Naive thymus-derived CD8-positive, alpha-beta T cell (primary cell): Measurements from ENCODE around the gene CALM3. TPM values are rescaled to one million over a fixed set of nuclear protein-coding genes. Genes with fewer than 3 reads are reported as not detected.
"Not testable (repeated sequence)": the region's sequence is repeated elsewhere in the genome, so short reads cannot be mapped to it uniquely, and the experiment has no call there.

Source experiments
- ATAC-seq, 2 donors: fragments of 150-1000 bp; cut with Tn5 transposase in 1 of 2; sonication (Bioruptor Pico), chemical (Tn5 transposase) in 1 of 2; 1 replicate in 1 of 2; 2 replicates in 1 of 2; pipeline ENCODE4 v1.10.0; 2021; ENCODE audit warnings: mild to moderate bottlenecking in 2 of 2, moderate library complexity in 2 of 2
- POLR2A ChIA-PET: fragments of 350-600 bp; sonication (Branson Sonifier 250); formaldehyde crosslinking; loops from one replicate; lab custom pipeline; 2021; ENCODE audit warnings: antibody characterized with exemption; lab: Charles Lee
- DNase-seq, 10 donors: peaks; one replicate each; pipeline versions ENCODE4 v3.0.0 to v3.0.0-alpha.2; 2020 to 2022
- H3K27ac Mint-ChIP-seq, 10 donors: one replicate each; pipeline ENCODE4 v1.8.0; 2020 to 2022; ENCODE audit warnings: mild to moderate bottlenecking in 10 of 10, mixed read lengths in 10 of 10, moderate library complexity in 4 of 10, inconsistent platforms in 1 of 10
- H3K27me3 Mint-ChIP-seq, 5 donors: one replicate each; pipeline ENCODE4 v1.8.0; 2021 to 2022; ENCODE audit warnings: mixed read lengths in 5 of 5
- H3K36me3 Mint-ChIP-seq, 3 donors: one replicate each; pipeline ENCODE4 v1.8.0; 2020 to 2022; ENCODE audit warnings: mixed read lengths in 3 of 3, mild to moderate bottlenecking in 2 of 3, inconsistent platforms in 1 of 3
- H3K4me1 Mint-ChIP-seq, 4 donors: one replicate each; pipeline ENCODE4 v1.8.0; 2021 to 2022; ENCODE audit warnings: mixed read lengths in 4 of 4
- H3K4me3 Mint-ChIP-seq, 10 donors: one replicate each; pipeline ENCODE4 v1.8.0; 2020 to 2022; ENCODE audit warnings: mild to moderate bottlenecking in 10 of 10, mixed read lengths in 10 of 10, moderate library complexity in 6 of 10, inconsistent platforms in 1 of 10
- H3K9me3 Mint-ChIP-seq, 9 donors: one replicate each; pipeline ENCODE4 v1.8.0; 2020 to 2022; ENCODE audit warnings: mixed read lengths in 9 of 9, mild to moderate bottlenecking in 3 of 9, inconsistent platforms in 1 of 9, moderate library complexity in 1 of 9
- polyA plus RNA-seq, 3 donors: library from polyadenylated mRNA; unstranded; fragments of 300-500 nt; fragmentation: Illumina TruSeq; gene quantifications; one replicate each; pipeline ENCODE4 v1.2.3, GENCODE V29; 2021
- total RNA-seq, 8 experiments: library from RNA in 2 of 8; stranded (reverse) in 2 of 8; gene quantifications; one replicate each; pipeline ENCODE4 v1.2.3 and lab custom pipeline; 2021 to 2026

CALM3 gene
- total and polyA plus RNA-seq, 5 experiments from 2014 or later = 185 to 221 (median 190) TPM

GRCh38 chr19:46618670-46619231 lies 17.6 kb downstream of the CALM3 start:
- Mint-ChIP-seq H3K4me1 (peaks cover 25 to 85% (median 66%) of the 10 kb centered on the region in 4 donors), H3K27me3 (no peaks in the 10 kb centered on the region), H3K27ac (peak overlapping the region; percentile 50 to 98 (median 90)), H3K9me3 (no peaks in the 10 kb centered on the region), H3K36me3 (no peaks in the 10 kb centered on the region), H3K4me3 (peak overlapping the region; percentile 8 to 81 (median 60))
- POLR2A ChIA-PET = interaction anchor here (0.9 to 4.2 kb wide), 4 partner anchors 12 to 17 kb away, joined by 4 to 25 read pairs (median 18); partner anchors contain the start of genes CALM3 and GNG8
- DNase-seq = peak in 1 of 10 donors; percentile 37
- ATAC-seq = peak; percentile 36 to 52

- Mint-ChIP-seq H3K4me1 (peaks cover 29 to 82% (median 69%) of the 10 kb centered on the region in 4 donors), H3K27ac (peak overlapping the region in 9 of 10 donors; percentile 85 to 95 (median 89)), H3K27me3 (peaks cover 0 to 2% (median 0%) of the 10 kb centered on the region in 5 donors), H3K4me3 (peak overlapping the region; percentile 31 to 82 (median 71)), H3K9me3 (no peaks in the 10 kb centered on the region), H3K36me3 (no peaks in the 10 kb centered on the region)
- no peak for ATAC-seq
- POLR2A ChIA-PET = interaction anchor here (0.5 to 4.2 kb wide), 8 partner anchors 9 to 231 kb away, joined by 3 to 25 read pairs (median 8); partner anchors contain the start of genes CALM3, DACT3 and GNG8
- DNase-seq = no peak
Observed at GRCh38 chr19:46620267-46620666, 19.1 kb downstream of the CALM3 start.

GRCh38 chr19:46620716-46621115 lies 19.6 kb downstream of the CALM3 start:
- DNase-seq (no peak), ATAC-seq (no peak)
- peak overlapping the region in 5 of 10 donors; percentile 17 to 76 (median 31) for H3K4me3 Mint-ChIP-seq
- H3K27me3 Mint-ChIP-seq = peaks cover 0 to 2% (median 0%) of the 10 kb centered on the region in 5 donors
- no peaks in the 10 kb centered on the region for H3K9me3 Mint-ChIP-seq
- peak overlapping the region in 9 of 10 donors; percentile 4 to 91 (median 87) for H3K27ac Mint-ChIP-seq
- no peaks in the 10 kb centered on the region for H3K36me3 Mint-ChIP-seq
- H3K4me1 Mint-ChIP-seq = peaks cover 29 to 84% (median 70%) of the 10 kb centered on the region in 4 donors
- POLR2A ChIA-PET = interaction anchor here (2.0 to 4.2 kb wide), 5 partner anchors 9 to 41 kb away, joined by 7 to 25 read pairs (median 10); partner anchors contain the start of genes CALM3, DACT3 and GNG8

GRCh38 chr19:46621191-46622117 lies 20.3 kb downstream of the CALM3 start:
- no peaks in the 10 kb centered on the region for H3K36me3 Mint-ChIP-seq
- POLR2A ChIA-PET = interaction anchor here (2.0 to 4.2 kb wide), 4 partner anchors 9 to 40 kb away, joined by 7 to 25 read pairs (median 10); partner anchors contain the start of genes DACT3 and GNG8

GRCh38 chr19:46622118-46622446 lies 21.0 kb downstream of the CALM3 start:
- DNase-seq = no peak

More at GRCh38 chr19:46621191-46622117, 20.3 kb downstream of the CALM3 start:
- peak overlapping the region; percentile 29 to 90 (median 86) for H3K27ac Mint-ChIP-seq
- peaks cover 0 to 2% (median 0%) of the 10 kb centered on the region in 5 donors for H3K27me3 Mint-ChIP-seq
- H3K4me3 Mint-ChIP-seq = peak overlapping the region; percentile 5 to 68 (median 48)
- H3K4me1 Mint-ChIP-seq = peaks cover 29 to 83% (median 66%) of the 10 kb centered on the region in 4 donors
- no peak for DNase-seq
- no peak for ATAC-seq
- H3K9me3 Mint-ChIP-seq = no peaks in the 10 kb centered on the region

GRCh38 chr19:46623915-46624502 lies 22.9 kb downstream of the CALM3 start:
- Mint-ChIP-seq H3K27me3 (peaks cover 0 to 2% (median 0%) of the 10 kb centered on the region in 5 donors), H3K9me3 (no peaks in the 10 kb centered on the region), H3K4me3 (peak overlapping the region in 4 of 10 donors; percentile 49 to 77 (median 69)), H3K27ac (peak overlapping the region in 4 of 10 donors; percentile 35 to 80 (median 45)), H3K36me3 (no peaks in the 10 kb centered on the region), H3K4me1 (peaks cover 23 to 69% (median 59%) of the 10 kb centered on the region in 4 donors)
- POLR2A ChIA-PET = interaction anchor here (1.4 to 2.0 kb wide), 3 partner anchors 9 to 22 kb away, joined by 3 to 7 read pairs (median 5); no protein-coding TSS in a partner anchor
- ATAC-seq (no peak), DNase-seq (no peak)

More at GRCh38 chr19:46622118-46622446, 21.0 kb downstream of the CALM3 start:
- ATAC-seq = peak in 1 of 2 donors; percentile 9
- Mint-ChIP-seq H3K27ac (peak overlapping the region; percentile 44 to 90 (median 83)), H3K27me3 (peaks cover 0 to 2% (median 0%) of the 10 kb centered on the region in 5 donors), H3K36me3 (no peaks in the 10 kb centered on the region), H3K9me3 (no peaks in the 10 kb centered on the region), H3K4me1 (peaks cover 23 to 80% (median 60%) of the 10 kb centered on the region in 4 donors), H3K4me3 (peak overlapping the region in 9 of 10 donors; percentile 15 to 68 (median 48))
- POLR2A ChIA-PET = interaction anchor here (0.7 to 2.4 kb wide), 3 partner anchors 8 to 126 kb away, joined by 3 to 10 read pairs (median 7); no protein-coding TSS in a partner anchor

GRCh38 chr19:46624958-46625661 lies 24.0 kb downstream of the CALM3 start, which contains the start of gene PTGIR:
Gene PTGIR (minus strand): TSS chr19:46625089. CDS start chr19:46624225, 864 bp downstream.
- Mint-ChIP-seq H3K4me1 (peaks cover 23 to 64% (median 53%) of the 10 kb centered on the region in 4 donors), H3K27me3 (peaks cover 0 to 2% (median 0%) of the 10 kb centered on the region in 5 donors), H3K9me3 (no peaks in the 10 kb centered on the region), H3K36me3 (no peaks in the 10 kb centered on the region), H3K4me3 (peak within 1 kb of the TSS; percentile 12 to 79 (median 51)), H3K27ac (peak within 1 kb of the TSS in 9 of 10 donors; percentile 5 to 89 (median 78))
- ATAC-seq = peak in 1 of 2 donors; percentile 31
- no peak for DNase-seq
- POLR2A ChIA-PET = interaction anchor here (0.6 to 2.0 kb wide), 3 partner anchors 8 to 13 kb away, joined by 3 to 7 read pairs (median 5); no protein-coding TSS in a partner anchor

- DNase-seq (no peak), ATAC-seq (no peak)
- Mint-ChIP-seq H3K27me3 (peaks cover 0 to 2% (median 0%) of the 10 kb centered on the region in 5 donors), H3K4me3 (no peak overlapping the region), H3K36me3 (no peaks in the 10 kb centered on the region), H3K27ac (peak overlapping the region in 2 of 10 donors; percentile 33 to 38), H3K9me3 (no peaks in the 10 kb centered on the region), H3K4me1 (peaks cover 22 to 58% (median 48%) of the 10 kb centered on the region in 4 donors)
- POLR2A ChIA-PET = interaction anchor here (0.5 kb wide), 1 partner anchor 1225 kb away, joined by 4 read pairs; no protein-coding TSS in a partner anchor
Observed at GRCh38 chr19:46625731-46626130, 24.6 kb downstream of the CALM3 start.

GRCh38 chr19:46626446-46626845 lies 25.3 kb downstream of the CALM3 start:
- Mint-ChIP-seq H3K27me3 (peaks cover 0 to 2% (median 0%) of the 10 kb centered on the region in 5 donors), H3K9me3 (no peaks in the 10 kb centered on the region), H3K4me1 (peaks cover 20 to 51% (median 43%) of the 10 kb centered on the region in 4 donors), H3K27ac (no peak overlapping the region), H3K4me3 (no peak overlapping the region), H3K36me3 (no peaks in the 10 kb centered on the region)
- DNase-seq (no peak), ATAC-seq (no peak)
- POLR2A ChIA-PET = no interaction called here

GRCh38 chr19:46628970-46629369 lies 27.8 kb downstream of the CALM3 start:
- POLR2A ChIA-PET = interaction anchor here (2.1 kb wide), 1 partner anchor 12 kb away, joined by 9 read pairs; no protein-coding TSS in a partner anchor
- not testable (repeated sequence) for H3K36me3 Mint-ChIP-seq, DNase-seq, H3K27me3 Mint-ChIP-seq, ATAC-seq, H3K9me3 Mint-ChIP-seq, H3K4me3 Mint-ChIP-seq
- Mint-ChIP-seq H3K27ac (peak overlapping the region in 5 of 10 donors; percentile 6 to 48 (median 20)), H3K4me1 (peaks cover 21 to 47% (median 41%) of the 10 kb centered on the region in 4 donors)
